ENCODE measurements around the gene CLCNKB. TPM values are rescaled to one million over a fixed set of nuclear protein-coding genes. Genes with fewer than 3 reads are reported as not detected.
A peak's percentile ranks its signal among the peaks of the same experiment; 100 is the strongest.

The CLCNKB gene
- total and polyA plus RNA-seq, 2 experiments from 2014 or later, result 1.3 to 1.9 TPM

DNA sequence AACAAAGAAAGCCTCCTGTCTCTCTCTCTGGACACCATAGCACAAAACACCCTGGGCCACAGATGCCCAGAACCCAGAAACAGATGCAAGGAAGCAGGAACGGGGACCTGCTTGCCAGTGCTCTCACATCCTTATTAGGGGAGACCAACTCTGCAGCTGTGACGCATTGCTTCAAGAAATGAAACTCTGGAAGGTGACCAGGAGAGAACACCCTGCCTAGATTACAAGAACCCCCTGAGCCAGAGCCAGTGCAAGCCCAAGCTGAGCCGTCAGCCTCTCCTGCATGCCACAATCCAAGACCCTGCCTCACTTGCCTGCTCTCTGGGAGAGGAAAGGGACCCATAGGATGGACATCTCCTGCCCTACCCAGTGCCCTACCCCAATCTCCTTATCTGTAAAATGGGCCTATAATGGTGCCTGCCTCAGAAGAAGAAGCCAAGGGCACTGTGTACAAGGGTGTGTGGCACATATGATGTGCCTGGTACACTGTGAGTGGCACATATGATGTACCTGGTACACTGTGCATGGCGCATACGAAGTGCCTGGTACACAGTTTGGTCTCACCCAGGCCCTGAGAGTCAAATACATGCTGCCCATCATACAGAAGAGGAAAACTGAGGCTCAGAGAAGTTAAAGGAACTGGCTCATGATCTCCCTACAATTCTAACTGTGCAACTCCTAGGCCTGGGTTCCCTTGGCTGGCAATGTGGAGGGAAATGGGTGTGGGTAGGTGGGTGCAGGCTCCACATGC, 46.7 kb downstream of the CLCNKB start (continued):
- TF ChIP-seq, protein P1, sequence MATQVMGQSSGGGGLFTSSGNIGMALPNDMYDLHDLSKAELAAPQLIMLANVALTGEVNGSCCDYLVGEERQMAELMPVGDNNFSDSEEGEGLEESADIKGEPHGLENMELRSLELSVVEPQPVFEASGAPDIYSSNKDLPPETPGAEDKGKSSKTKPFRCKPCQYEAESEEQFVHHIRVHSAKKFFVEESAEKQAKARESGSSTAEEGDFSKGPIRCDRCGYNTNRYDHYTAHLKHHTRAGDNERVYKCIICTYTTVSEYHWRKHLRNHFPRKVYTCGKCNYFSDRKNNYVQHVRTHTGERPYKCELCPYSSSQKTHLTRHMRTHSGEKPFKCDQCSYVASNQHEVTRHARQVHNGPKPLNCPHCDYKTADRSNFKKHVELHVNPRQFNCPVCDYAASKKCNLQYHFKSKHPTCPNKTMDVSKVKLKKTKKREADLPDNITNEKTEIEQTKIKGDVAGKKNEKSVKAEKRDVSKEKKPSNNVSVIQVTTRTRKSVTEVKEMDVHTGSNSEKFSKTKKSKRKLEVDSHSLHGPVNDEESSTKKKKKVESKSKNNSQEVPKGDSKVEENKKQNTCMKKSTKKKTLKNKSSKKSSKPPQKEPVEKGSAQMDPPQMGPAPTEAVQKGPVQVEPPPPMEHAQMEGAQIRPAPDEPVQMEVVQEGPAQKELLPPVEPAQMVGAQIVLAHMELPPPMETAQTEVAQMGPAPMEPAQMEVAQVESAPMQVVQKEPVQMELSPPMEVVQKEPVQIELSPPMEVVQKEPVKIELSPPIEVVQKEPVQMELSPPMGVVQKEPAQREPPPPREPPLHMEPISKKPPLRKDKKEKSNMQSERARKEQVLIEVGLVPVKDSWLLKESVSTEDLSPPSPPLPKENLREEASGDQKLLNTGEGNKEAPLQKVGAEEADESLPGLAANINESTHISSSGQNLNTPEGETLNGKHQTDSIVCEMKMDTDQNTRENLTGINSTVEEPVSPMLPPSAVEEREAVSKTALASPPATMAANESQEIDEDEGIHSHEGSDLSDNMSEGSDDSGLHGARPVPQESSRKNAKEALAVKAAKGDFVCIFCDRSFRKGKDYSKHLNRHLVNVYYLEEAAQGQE (IDR thresholded peaks at IDR 0.05; ENCODE audit: unreplicated experiment), result no peak
- no peak for TF ChIP-seq ZNF331 (CRISPR knock-in tag; IDR thresholded peaks at IDR 0.05; ENCODE audit: low read depth)
- TF ChIP-seq STAT1 (IDR thresholded peaks at IDR 0.05; ENCODE audit: unreplicated experiment), result no peak
- TF ChIP-seq EZH2 (IDR thresholded peaks at IDR 0.05; ENCODE audit: low read depth, unreplicated experiment), result no peak
- TF ChIP-seq CREB1 (CRISPR knock-in tag; IDR thresholded peaks at IDR 0.05; ENCODE audit: low read depth), result no peak
- no peak for TF ChIP-seq JUNB (IDR thresholded peaks at IDR 0.05; ENCODE audit: unreplicated experiment)
- no peak for TF ChIP-seq POLR2AphosphoS5 (IDR thresholded peaks at IDR 0.05; ENCODE audit: low read depth)
- TF ChIP-seq, protein P2, sequence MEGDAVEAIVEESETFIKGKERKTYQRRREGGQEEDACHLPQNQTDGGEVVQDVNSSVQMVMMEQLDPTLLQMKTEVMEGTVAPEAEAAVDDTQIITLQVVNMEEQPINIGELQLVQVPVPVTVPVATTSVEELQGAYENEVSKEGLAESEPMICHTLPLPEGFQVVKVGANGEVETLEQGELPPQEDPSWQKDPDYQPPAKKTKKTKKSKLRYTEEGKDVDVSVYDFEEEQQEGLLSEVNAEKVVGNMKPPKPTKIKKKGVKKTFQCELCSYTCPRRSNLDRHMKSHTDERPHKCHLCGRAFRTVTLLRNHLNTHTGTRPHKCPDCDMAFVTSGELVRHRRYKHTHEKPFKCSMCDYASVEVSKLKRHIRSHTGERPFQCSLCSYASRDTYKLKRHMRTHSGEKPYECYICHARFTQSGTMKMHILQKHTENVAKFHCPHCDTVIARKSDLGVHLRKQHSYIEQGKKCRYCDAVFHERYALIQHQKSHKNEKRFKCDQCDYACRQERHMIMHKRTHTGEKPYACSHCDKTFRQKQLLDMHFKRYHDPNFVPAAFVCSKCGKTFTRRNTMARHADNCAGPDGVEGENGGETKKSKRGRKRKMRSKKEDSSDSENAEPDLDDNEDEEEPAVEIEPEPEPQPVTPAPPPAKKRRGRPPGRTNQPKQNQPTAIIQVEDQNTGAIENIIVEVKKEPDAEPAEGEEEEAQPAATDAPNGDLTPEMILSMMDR (conservative IDR thresholded peaks at IDR 0.05; ENCODE audit: low read depth in 2 of 2), result no peak
- TF ChIP-seq, protein P3, sequence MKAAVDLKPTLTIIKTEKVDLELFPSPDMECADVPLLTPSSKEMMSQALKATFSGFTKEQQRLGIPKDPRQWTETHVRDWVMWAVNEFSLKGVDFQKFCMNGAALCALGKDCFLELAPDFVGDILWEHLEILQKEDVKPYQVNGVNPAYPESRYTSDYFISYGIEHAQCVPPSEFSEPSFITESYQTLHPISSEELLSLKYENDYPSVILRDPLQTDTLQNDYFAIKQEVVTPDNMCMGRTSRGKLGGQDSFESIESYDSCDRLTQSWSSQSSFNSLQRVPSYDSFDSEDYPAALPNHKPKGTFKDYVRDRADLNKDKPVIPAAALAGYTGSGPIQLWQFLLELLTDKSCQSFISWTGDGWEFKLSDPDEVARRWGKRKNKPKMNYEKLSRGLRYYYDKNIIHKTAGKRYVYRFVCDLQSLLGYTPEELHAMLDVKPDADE (IDR thresholded peaks at IDR 0.05), result no peak
- TF ChIP-seq ZNF114 (CRISPR knock-in tag; IDR thresholded peaks at IDR 0.05), result no peak

DNA sequence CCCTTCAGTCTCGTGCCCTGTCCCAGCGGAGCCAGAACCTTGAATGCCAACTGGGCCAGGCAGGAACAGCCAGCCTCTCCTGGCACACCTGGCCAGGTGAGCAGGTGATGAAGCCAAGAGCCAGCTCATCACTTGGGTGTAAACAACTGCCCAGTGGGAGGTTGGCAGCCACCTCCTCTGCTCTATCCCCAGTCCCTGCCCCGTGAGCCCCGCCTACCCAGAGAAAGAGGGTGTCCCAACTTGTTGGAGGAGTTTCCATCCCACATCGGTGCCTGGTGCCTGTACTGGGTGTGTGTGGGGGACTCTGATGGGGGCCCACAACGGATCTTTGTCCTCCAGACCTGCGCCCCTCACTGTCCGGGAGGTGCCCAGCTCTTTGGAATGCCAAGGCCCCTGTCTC, 47.7 kb downstream of the CLCNKB start:
- H3K9me2 ChIP-seq (ENCODE audit: insufficient read depth), result no peaks in the 10 kb centered on the region
- no peaks in the 10 kb centered on the region for H3K36me3 Mint-ChIP-seq (ENCODE audit: low read depth)
- no peaks in the 10 kb centered on the region for H4K20me1 ChIP-seq (replicated peaks; ENCODE audit: insufficient read depth)
- ATAC-seq, result peak; percentile 17; the same call in 1 of the 3 replicates
- no peak overlapping the region for H3K4me2 ChIP-seq
- peaks cover 2% of the 10 kb centered on the region for H3K27me3 Mint-ChIP-seq (ENCODE audit: insufficient read depth, low read depth, poor library complexity)
- H3K27ac ChIP-seq (ENCODE audit: low read depth), result no peak overlapping the region
- H3K4me3 ChIP-seq, result no peak overlapping the region
- no peaks in the 10 kb centered on the region for H3K79me2 ChIP-seq (replicated peaks; ENCODE audit: insufficient read depth)
- no peaks in the 10 kb centered on the region for H3K36me3 ChIP-seq (ENCODE audit: insufficient read depth)
- H3K9me3 Mint-ChIP-seq, result no peaks in the 10 kb centered on the region
- no peaks in the 10 kb centered on the region for H3K27me3 ChIP-seq (ENCODE audit: insufficient read depth)
- H3K4me1 Mint-ChIP-seq, result peaks cover 9% of the 10 kb centered on the region
- no peak overlapping the region for H2AFZ ChIP-seq
- H3K4me3 Mint-ChIP-seq, result no peak overlapping the region
- no peak overlapping the region for H3K27ac Mint-ChIP-seq
- no peak for DNase-seq (ENCODE audit: low spot score)
- H3F3A ChIP-seq (replicated peaks; ENCODE audit: low read depth), result no peaks in the 10 kb centered on the region
- no peaks in the 10 kb centered on the region for H3K4me1 ChIP-seq (ENCODE audit: insufficient read depth)
- no peak for TF ChIP-seq POLR2AphosphoS5 (IDR thresholded peaks at IDR 0.05; ENCODE audit: low read depth)
- no peak for TF ChIP-seq JUNB (IDR thresholded peaks at IDR 0.05; ENCODE audit: unreplicated experiment)
- no peak for TF ChIP-seq ZNF331 (CRISPR knock-in tag; IDR thresholded peaks at IDR 0.05; ENCODE audit: low read depth)
- TF ChIP-seq, protein P2 (conservative IDR thresholded peaks at IDR 0.05; ENCODE audit: low read depth in 2 of 2), result no peak
- TF ChIP-seq EZH2phosphoT487 (IDR thresholded peaks at IDR 0.05; ENCODE audit: unreplicated experiment), result no peak
